Activated CD4-positive, alpha-beta memory T cell treated with anti-CD3 and anti-CD28 coated beads for 36 hours (primary cell): ENCODE results near the gene TMED5. TPM values are rescaled to one million over a fixed set of nuclear protein-coding genes. Genes with fewer than 3 reads are reported as not detected.

Experiments used
- CTCF ChIA-PET: fragments of 350-600 bp; sonication (Branson Sonifier 250); formaldehyde crosslinking; loops from one replicate; lab custom pipeline; 2021; ENCODE audit warnings: antibody characterized with exemption, inconsistent platforms; lab: Charles Lee
- POLR2A ChIA-PET: fragments of 350-600 bp; sonication (Branson Sonifier 250); formaldehyde crosslinking; loops from one replicate; lab custom pipeline; 2021; ENCODE audit warnings: antibody characterized with exemption; lab: Charles Lee
- DNase-seq: peaks from one replicate; pipeline ENCODE4 v3.0.0-alpha.2; 2020
- H3K27ac Mint-ChIP-seq: one replicate; pipeline ENCODE4 v1.8.0; 2021; ENCODE audit warnings: mixed read lengths
- H3K27me3 Mint-ChIP-seq: one replicate; pipeline ENCODE4 v1.8.0; 2021; ENCODE audit warnings: mixed read lengths
- H3K36me3 Mint-ChIP-seq: one replicate; pipeline ENCODE4 v1.8.0; 2021; ENCODE audit warnings: mixed read lengths
- H3K4me1 Mint-ChIP-seq: one replicate; pipeline ENCODE4 v1.8.0; 2021; ENCODE audit warnings: low read depth, mixed read lengths
- H3K4me3 Mint-ChIP-seq: one replicate; pipeline ENCODE4 v1.8.0; 2021; ENCODE audit warnings: mild to moderate bottlenecking, mixed read lengths
- H3K9me3 Mint-ChIP-seq: one replicate; pipeline ENCODE4 v1.8.0; 2021; ENCODE audit warnings: mixed read lengths
- intact Hi-C: fragments of 100-400 bp; cut with micrococcal nuclease; formaldehyde crosslinking; loops from one replicate; pipeline ENCODE4 v1.15.1; 2023
- total RNA-seq, 2 experiments: library from RNA; stranded (reverse); gene quantifications; one replicate each; pipeline ENCODE4 v1.2.3, GENCODE V29; 2021

TMED5 gene
- total RNA-seq, 2 experiments from 2014 or later, result 47.0 to 49.2 TPM

DNA sequence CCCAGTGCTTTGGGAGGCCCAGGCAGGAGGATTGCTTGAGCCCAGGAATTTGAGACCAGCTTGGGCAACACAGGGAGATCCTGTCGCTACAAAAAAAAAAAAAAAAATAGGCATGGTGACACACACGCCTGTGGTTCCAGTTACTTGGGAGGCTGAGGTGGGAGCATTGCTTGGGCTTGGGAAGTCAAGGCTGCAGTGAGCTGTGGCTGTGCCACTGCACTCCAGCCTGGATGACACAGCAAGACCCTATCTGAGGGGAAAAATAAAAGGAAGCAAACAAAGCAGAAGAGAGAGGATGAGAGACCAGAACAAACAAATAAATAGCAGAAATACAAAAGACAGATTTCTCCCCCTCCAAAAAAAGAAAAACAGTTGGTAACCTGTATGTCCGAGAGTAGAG is 67.1 kb downstream of the TMED5 start:
- Mint-ChIP-seq H3K4me3 (no peak overlapping the region), H3K36me3 (peaks cover 21% of the 10 kb centered on the region), H3K27me3 (no peaks in the 10 kb centered on the region), H3K9me3 (peaks cover 7% of the 10 kb centered on the region), H3K4me1 (peaks cover 24% of the 10 kb centered on the region), H3K27ac (no peak overlapping the region)
- intact Hi-C loops, result no loop called here
- no peak for DNase-seq
- POLR2A ChIA-PET, result no interaction called here
- CTCF ChIA-PET, result interaction anchor here (0.6 kb wide), 1 partner anchor 364 kb away, joined by 3 read pairs; no protein-coding TSS in a partner anchor

DNA sequence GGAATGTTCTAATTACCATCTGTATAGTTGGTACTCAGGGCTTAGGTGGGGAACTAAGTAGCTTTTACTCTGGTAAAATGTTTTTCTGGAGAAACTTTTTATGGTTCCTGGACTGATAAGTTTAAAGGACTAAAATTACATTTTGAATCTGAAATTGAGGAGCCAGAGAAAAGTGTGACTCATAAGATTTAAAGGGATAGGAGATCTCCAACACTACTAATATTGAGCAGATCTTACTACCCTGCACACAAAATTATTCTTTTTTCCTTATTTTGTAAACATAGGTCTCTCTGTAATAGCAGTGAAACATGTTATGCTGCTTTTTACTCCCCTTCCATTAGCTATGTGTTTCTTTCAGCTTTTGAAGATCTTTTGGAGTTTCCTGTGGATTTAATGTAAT is 68.7 kb downstream of the TMED5 start:
- Mint-ChIP-seq H3K36me3 (peaks cover 28% of the 10 kb centered on the region), H3K4me3 (no peak overlapping the region), H3K4me1 (peaks cover 24% of the 10 kb centered on the region), H3K27ac (no peak overlapping the region), H3K27me3 (no peaks in the 10 kb centered on the region), H3K9me3 (peaks cover 18% of the 10 kb centered on the region)
- DNase-seq, result no peak
- ChIA-PET POLR2A (no interaction called here), CTCF (no interaction called here)
- intact Hi-C loops, result no loop called here

DNA sequence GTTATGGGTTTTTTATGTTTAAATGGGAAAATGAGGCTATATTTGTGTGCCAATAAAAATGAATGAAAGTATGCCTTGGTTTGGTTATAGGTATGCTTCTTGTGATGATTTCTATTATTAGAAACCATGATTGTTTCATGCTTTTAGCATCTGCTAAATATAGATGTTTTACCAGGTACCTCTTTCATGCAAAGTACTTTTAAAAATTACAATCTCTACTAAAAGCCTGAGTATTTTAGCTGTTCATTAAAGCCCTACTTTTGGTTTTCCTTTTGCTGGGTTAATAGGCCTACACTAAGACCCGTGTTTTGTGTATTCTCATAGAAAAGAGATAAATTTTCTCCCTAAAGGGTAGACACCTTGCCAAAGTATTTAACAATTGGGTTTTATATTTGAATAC is 69.1 kb downstream of the TMED5 start:
- Mint-ChIP-seq H3K4me3 (no peak overlapping the region), H3K27me3 (no peaks in the 10 kb centered on the region), H3K4me1 (peaks cover 24% of the 10 kb centered on the region), H3K9me3 (peaks cover 18% of the 10 kb centered on the region), H3K27ac (no peak overlapping the region), H3K36me3 (peaks cover 24% of the 10 kb centered on the region)
- CTCF ChIA-PET, result interaction anchor here (1.0 kb wide), 1 partner anchor 518 kb away, joined by 3 read pairs; no protein-coding TSS in a partner anchor
- no peak for DNase-seq
- POLR2A ChIA-PET, result no interaction called here
- intact Hi-C loops, result no loop called here

DNA sequence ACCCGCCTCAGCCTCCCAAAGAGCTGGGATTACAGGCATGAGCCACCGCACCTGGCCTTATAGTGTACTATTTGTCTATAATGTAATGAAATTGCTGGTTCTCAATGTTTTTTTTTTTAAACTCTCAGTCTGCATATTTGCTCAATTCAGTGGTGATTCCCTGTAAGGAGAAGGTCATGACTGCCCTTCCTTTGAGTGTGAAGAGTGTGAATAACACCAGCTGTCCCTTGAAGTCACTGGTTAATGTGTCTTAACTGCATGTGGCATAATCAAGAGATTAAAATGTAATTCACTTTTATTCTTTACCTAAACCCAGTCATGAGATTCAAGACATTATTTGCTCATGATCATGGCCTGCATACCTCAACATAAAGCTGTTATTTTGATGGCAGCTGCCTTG is 70.6 kb downstream of the TMED5 start:
- peaks cover 32% of the 10 kb centered on the region for H3K36me3 Mint-ChIP-seq
- no peaks in the 10 kb centered on the region for H3K27me3 Mint-ChIP-seq
- H3K4me3 Mint-ChIP-seq, result no peak overlapping the region
- H3K9me3 Mint-ChIP-seq, result peaks cover 21% of the 10 kb centered on the region
- ChIA-PET POLR2A (interaction anchor here (1.3 kb wide), 1 partner anchor 11 kb away, joined by 3 read pairs; no protein-coding TSS in a partner anchor), CTCF (interaction anchor here (0.9 to 1.1 kb wide), 2 partner anchors 9 to 116 kb away, joined by 4 read pairs; no protein-coding TSS in a partner anchor)
- DNase-seq, result no peak
- peaks cover 26% of the 10 kb centered on the region for H3K4me1 Mint-ChIP-seq
- no peak overlapping the region for H3K27ac Mint-ChIP-seq
- intact Hi-C loops, result no loop called here

DNA sequence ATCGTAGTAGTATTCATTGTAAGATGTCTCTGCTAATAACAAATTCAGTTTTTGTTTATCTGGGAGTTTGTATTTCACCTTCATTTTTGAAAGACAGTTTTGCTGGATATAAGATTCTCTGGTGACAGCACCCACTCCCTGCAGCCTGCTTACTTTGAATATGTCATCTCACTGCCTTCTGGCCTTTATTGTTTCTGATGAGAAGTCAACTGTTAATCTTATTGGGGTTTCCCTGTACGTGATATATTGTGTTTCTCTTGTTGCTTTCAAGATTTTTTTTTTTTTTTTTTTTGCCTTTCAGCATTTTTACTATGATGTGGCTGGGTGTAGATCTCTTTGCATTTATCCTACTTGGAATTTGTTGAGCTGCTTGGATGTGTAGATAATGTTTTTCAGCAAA is 71.9 kb downstream of the TMED5 start:
- intact Hi-C loops, result no loop called here
- no peak for DNase-seq
- Mint-ChIP-seq H3K9me3 (peaks cover 21% of the 10 kb centered on the region), H3K4me3 (no peak overlapping the region), H3K4me1 (peaks cover 26% of the 10 kb centered on the region), H3K27me3 (no peaks in the 10 kb centered on the region), H3K27ac (no peak overlapping the region), H3K36me3 (peaks cover 34% of the 10 kb centered on the region)
- CTCF ChIA-PET, result no interaction called here
- POLR2A ChIA-PET, result interaction anchor here (0.6 kb wide), 1 partner anchor 650 kb away, joined by 3 read pairs; no protein-coding TSS in a partner anchor

DNA sequence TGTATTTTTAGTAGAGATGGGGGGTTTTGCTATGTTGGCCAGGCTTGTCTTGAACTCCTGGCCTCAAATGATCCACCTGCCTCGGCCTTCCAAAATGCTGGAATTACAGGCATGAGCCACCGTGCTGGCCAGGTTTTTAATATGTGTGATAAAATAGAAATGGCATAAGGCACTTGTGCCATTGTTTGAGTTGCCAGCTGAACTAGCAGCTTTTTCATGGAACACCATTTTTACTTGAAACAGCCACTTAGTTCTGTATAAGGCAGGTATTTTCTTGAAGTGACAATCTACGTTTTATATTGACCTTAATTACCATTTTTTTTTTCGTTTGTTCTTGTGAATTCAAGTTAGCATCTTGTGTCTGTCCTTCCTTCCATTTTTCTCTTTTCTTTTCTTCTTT is 72.8 kb downstream of the TMED5 start:
- Mint-ChIP-seq H3K27me3 (no peaks in the 10 kb centered on the region), H3K4me3 (no peak overlapping the region), H3K4me1 (peaks cover 26% of the 10 kb centered on the region), H3K9me3 (peaks cover 21% of the 10 kb centered on the region), H3K27ac (no peak overlapping the region), H3K36me3 (peaks cover 36% of the 10 kb centered on the region)
- POLR2A ChIA-PET, result no interaction called here
- CTCF ChIA-PET, result no interaction called here
- no peak for DNase-seq
- intact Hi-C loops, result no loop called here

DNA sequence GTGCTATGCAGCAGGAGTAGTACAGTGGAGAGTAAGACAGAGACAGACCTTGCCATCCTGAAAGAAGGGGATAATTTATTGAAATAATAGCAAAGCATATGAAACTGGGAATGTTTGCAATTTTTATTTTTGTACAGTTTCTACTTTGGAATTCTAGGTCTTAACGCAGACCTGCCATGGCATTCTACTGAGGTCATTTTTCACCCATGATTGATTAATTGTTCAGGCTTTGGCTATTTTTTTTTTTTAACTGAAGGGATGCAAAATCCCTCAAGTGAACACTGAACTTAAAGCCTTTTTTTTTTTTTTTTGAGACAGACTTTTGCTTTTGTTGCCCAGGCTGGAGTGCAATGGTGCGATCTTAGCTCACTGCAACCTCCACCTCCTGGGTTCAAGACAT is 74.0 kb downstream of the TMED5 start:
- Mint-ChIP-seq H3K4me3 (no peak overlapping the region), H3K9me3 (peaks cover 21% of the 10 kb centered on the region), H3K36me3 (peaks cover 36% of the 10 kb centered on the region), H3K4me1 (peaks cover 24% of the 10 kb centered on the region), H3K27me3 (no peaks in the 10 kb centered on the region), H3K27ac (no peak overlapping the region)
- POLR2A ChIA-PET, result no interaction called here
- CTCF ChIA-PET, result no interaction called here
- no peak for DNase-seq
- intact Hi-C loops, result no loop called here

DNA sequence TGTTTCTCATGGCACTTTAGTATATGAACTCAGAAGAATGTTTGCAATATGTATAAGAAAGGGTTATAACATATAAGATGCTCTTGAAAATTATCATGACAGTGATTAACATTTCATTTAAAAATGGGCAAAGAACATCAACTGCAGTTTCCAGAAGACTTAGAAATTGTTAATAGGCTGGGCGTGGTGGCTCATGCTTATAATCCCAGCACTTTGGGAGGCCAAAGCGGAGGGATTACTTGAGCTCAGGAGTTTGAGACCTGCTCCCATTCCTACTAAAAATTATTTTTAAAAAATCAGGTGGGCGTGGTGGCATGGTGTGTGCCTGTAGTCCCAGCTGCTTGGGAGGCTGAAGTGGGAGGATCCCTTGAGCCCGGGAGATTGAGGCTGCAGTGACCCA is 78.1 kb downstream of the TMED5 start:
- intact Hi-C loops, result no loop called here
- no peak overlapping the region for H3K27ac Mint-ChIP-seq
- ChIA-PET POLR2A (no interaction called here), CTCF (interaction anchor here (1.6 kb wide), 1 partner anchor 22 kb away, joined by 5 read pairs; no protein-coding TSS in a partner anchor)
- no peak overlapping the region for H3K4me3 Mint-ChIP-seq
- peaks cover 22% of the 10 kb centered on the region for H3K36me3 Mint-ChIP-seq
- H3K27me3 Mint-ChIP-seq, result no peaks in the 10 kb centered on the region
- peaks cover 8% of the 10 kb centered on the region for H3K9me3 Mint-ChIP-seq
- no peak for DNase-seq
- H3K4me1 Mint-ChIP-seq, result peaks cover 31% of the 10 kb centered on the region

Other genes with a start within 250 kb of the TMED5 start
- gene DIPK1A, start 219.0 kb downstream of the TMED5 start, total RNA-seq, result 1 to 10 TPM; 8.2 to 8.7 TPM
- gene MTF2, start 101.1 kb downstream of the TMED5 start, total RNA-seq, result 10 to 100 TPM; 53.6 to 55.1 TPM
- gene CCDC18, start 311 bp upstream of the TMED5 start, total RNA-seq, result 10 to 100 TPM; 23.6 to 24.2 TPM
- 10 to 100 TPM; 74.9 to 77.4 TPM for gene DR1, start 165.5 kb upstream of the TMED5 start, total RNA-seq